Stimulated activated CD8-positive, alpha-beta memory T cell treated with anti-CD3 and anti-CD28 coated beads, Interleukin-4, amount 100 ng/mL, for 4 hours (primary cell): ENCODE data around the gene GPX7.

Experiments
- DNase-seq, 2 donors: peaks; one replicate each; pipeline ENCODE4 v3.0.0-alpha.2; 2020; ENCODE audit warnings: low read depth in 2 of 2, low spot score in 1 of 2

Gene GPX7

GRCh38 chr1:52585474-52585873, 16.7 kb upstream of the GPX7 start:
- no peak for DNase-seq

- DNase-seq, result no peak
These were observed 14.1 kb upstream of the GPX7 start for GRCh38 chr1:52588027-52588426.

GRCh38 chr1:52588535-52588934, 13.6 kb upstream of the GPX7 start:
- DNase-seq, result no peak

GRCh38 chr1:52590266-52590665, 11.9 kb upstream of the GPX7 start:
- DNase-seq, result no peak

- DNase-seq, result no peak
These were observed 9.4 kb upstream of the GPX7 start for GRCh38 chr1:52592637-52593323.

- DNase-seq, result no peak
These were observed 8.7 kb upstream of the GPX7 start for GRCh38 chr1:52593495-52593894.

GRCh38 chr1:52595061-52595460, 7.1 kb upstream of the GPX7 start:
- no peak for DNase-seq

- DNase-seq, result no peak
These were observed 4.3 kb upstream of the GPX7 start for GRCh38 chr1:52597912-52598311.

- no peak for DNase-seq
These were observed 3.4 kb upstream of the GPX7 start for GRCh38 chr1:52598729-52599128.

- no peak for DNase-seq
These were observed 2.9 kb upstream of the GPX7 start for GRCh38 chr1:52599236-52599635.

- DNase-seq, result no peak
These were observed 1.5 kb upstream of the GPX7 start for GRCh38 chr1:52600533-52601179.

GRCh38 chr1:52601519-52601918, 652 bp upstream of the GPX7 start:
- DNase-seq, result no peak

- DNase-seq, result no peak
These were observed 857 bp downstream of the GPX7 start for GRCh38 chr1:52602856-52603600.

GRCh38 chr1:52603630-52604029, 1.5 kb downstream of the GPX7 start:
- no peak for DNase-seq

- DNase-seq, result no peak
These were observed 2.0 kb downstream of the GPX7 start for GRCh38 chr1:52604063-52604770.

- no peak for DNase-seq
These were observed 11.6 kb downstream of the GPX7 start for GRCh38 chr1:52613636-52614373.

- DNase-seq, result no peak
These were observed 12.5 kb downstream of the GPX7 start for GRCh38 chr1:52614671-52615070.

GRCh38 chr1:52615489-52616042, 13.4 kb downstream of the GPX7 start:
- DNase-seq, result no peak

GRCh38 chr1:52621950-52622349, 19.8 kb downstream of the GPX7 start:
- no peak for DNase-seq

GRCh38 chr1:52623812-52624211, 21.6 kb downstream of the GPX7 start:
- DNase-seq, result no peak

GRCh38 chr1:52627028-52627427, 24.9 kb downstream of the GPX7 start:
- no peak for DNase-seq
